HG03575 (cell line): Measurements from ENCODE around the gene INO80.
"Not testable (repeated sequence)": the region's sequence is repeated elsewhere in the genome, so short reads cannot be mapped to it uniquely, and the experiment has no call there.

Experiments
- ATAC-seq: cut with Tn5 transposase; IDR thresholded peaks from one replicate; pipeline ENCODE4 v1.9.1; 2021; ENCODE audit not compliant: unreplicated experiment, insufficient number of reproducible peaks, low FRiP score; ENCODE audit errors: extremely low read depth

Gene INO80

GRCh38 chr15:41121951-41122350 is 5.9 kb upstream of the INO80 start:
- ATAC-seq = no peak

- no peak for ATAC-seq
These were observed 827 bp upstream of the INO80 start for GRCh38 chr15:41116962-41117252.

DNA sequence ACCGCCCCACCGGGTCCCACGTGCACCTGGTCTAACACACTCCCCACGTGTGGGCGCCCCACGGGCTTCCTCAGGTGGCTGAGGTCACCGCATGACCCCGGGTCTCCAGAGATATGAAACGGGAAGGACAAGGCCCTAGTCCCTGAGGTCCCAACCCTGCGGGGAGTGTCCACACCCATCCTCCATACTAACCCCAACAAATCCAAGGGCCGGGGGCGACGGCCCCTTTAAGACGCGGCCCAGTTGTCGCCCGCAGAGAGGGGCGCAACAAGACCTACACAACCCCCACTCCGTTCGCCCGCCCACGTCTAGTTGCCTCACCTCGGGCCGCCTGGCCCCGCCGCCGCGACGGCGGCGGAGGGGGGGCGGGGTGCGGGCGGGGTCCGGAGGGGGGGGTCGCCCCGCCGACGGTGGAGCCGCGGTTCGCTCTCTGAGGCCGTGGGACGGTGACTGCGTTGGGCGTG is 396 bp downstream of the INO80 start:
- no peak for ATAC-seq

GRCh38 chr15:41115161-41115651 is 874 bp downstream of the INO80 start:
- no peak for ATAC-seq

GRCh38 chr15:41106947-41107346 is 9.1 kb downstream of the INO80 start:
- ATAC-seq = no peak

DNA sequence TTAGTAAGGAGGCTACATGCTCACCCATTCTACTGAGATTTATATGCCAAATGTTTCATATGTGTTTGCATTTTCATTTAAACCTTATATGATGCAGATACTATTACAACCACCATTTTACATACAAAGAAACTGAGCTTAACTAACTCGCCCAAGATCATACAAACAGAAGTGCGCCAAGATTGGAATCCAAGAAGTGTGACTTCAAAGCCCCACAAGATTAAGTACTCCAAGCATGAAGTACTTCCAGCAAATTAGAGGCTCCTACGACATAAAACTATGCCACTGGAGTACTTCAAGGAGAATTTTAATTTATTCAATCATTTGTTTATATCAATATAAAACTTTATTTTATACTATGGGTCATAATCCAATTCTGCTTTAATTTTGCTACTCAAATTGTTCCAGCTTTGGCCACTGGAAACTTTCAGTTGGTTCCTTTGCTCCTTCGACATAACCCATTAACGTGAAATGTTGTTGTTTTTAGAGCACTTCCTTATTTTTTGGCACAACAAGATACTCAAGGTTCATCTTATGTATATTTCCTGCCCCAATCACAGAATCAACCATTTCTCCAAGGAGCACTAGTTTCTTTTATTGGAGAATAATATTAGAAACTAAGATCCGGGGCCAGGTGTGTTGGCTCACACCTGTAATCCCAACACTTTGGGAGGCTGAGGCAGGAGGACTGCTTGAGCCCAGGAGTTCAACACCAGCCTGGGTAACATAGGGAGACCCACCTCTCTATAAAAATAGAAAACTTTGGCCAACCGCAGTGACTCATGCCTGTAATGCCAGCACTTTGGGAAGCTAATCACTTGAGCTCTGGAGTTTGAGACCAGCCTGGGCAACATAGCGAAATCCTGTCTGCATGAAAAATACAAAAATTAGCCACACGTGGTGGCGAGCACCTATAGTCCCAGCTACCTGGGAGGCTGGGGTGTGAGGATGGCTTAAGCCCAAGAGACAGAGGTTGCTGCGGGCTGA is 10.4 kb downstream of the INO80 start:
- ATAC-seq = no peak

DNA sequence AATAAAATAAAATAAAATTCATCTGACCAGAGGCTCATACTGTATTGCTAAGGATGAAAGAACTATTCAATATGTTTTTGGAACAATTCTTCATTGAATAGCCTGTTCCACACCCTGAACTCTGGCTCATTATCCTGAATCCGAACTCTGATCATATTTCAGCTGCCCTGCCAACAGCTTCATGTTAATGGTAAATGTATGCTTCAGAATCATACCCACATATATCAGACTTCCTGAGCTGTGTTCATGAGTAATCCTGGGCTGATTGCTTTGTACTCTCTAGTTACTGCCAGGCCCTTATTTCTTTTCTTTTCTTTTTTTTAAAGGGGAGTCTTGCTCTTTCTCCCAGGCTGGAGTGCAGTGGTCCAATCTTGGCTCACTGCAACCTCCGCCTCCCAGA is 11.8 kb downstream of the INO80 start:
- no peak for ATAC-seq

GRCh38 chr15:41102854-41103253 is 13.2 kb downstream of the INO80 start:
- no peak for ATAC-seq

GRCh38 chr15:41096178-41096577 is 19.9 kb downstream of the INO80 start:
- no peak for ATAC-seq

- ATAC-seq = no peak
These were observed 31.1 kb downstream of the INO80 start for GRCh38 chr15:41085029-41085428.

GRCh38 chr15:41080144-41080543 is 35.9 kb downstream of the INO80 start:
- no peak for ATAC-seq

DNA sequence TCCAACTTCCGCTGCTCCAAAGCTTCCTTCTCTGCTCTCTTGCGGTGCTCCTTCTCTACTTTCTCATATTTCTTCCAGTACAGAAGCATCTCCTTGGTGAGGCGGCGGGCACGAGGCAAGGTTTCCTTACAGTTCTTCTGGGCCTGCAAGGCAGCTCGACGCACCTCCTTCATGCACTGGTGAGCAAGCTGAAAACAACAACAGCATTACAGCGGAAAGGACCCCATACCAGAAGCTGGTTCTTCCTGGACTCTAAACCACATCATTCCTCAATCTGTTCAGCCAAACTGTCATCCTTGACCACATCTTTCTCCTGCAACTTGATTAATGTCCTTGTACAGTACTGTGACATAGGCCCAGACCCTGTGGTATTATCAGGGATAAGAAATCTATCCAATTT is 36.4 kb downstream of the INO80 start:
- no peak for ATAC-seq

DNA sequence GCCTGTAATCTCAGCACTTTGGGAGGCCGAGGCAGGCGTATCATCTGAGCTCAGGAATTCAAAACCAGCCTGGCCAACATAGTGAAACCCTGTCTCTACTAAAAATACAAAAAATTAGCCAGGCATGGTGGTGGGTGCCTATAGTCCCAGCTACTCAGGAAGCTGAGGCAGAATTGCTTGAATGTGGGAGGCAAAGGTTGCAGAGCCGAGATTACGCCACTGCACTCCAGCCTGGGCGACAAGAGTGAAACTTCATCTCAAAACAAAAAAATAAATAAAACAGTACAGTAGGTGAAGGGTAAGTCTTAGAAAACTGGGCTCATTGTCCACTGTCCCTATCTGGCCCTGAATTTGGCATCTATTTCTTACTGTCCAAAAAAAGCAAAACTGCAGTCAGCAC is 37.2 kb downstream of the INO80 start:
- ATAC-seq = not testable (repeated sequence)

DNA sequence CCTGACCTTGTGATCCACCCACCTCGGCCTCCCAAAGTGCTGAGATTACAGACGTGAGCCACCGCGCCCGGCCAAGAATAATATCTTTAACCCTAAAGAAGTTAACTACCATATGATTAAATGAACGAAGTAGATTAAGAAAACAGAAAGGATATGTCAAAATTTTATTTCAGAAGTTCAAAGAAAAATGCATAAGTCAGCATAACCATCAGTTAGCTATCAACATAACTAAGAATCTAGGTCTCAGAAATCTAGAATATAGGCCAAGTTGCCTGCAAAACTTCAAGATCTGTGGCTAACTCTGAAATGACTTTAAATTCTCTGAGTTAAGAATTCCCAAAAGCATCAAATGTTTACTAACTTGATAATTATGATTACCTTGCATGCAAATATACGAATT is 38.0 kb downstream of the INO80 start:
- no peak for ATAC-seq

GRCh38 chr15:41073028-41073427 is 43.1 kb downstream of the INO80 start:
- ATAC-seq = no peak

DNA sequence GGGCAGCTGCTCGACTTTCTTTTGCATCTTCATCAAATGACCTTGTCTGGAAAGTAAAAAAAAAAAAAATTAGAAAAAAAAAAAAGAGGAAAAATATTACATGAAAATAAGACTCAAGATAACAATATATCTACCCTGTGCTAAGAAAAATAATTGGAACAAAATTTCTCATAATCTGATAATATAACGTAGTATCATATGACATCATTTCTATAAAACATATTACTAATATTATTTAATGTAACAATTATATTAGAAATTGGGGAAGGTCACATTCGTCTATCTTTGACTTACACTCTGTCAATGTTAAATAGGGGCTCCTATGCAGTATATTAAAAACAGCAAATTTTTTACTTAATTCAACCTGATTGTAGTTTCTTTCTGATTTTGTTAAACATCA is 44.1 kb downstream of the INO80 start:
- ATAC-seq = no peak

GRCh38 chr15:41066516-41066915 is 49.6 kb downstream of the INO80 start:
- no peak for ATAC-seq

GRCh38 chr15:41061667-41062066 is 54.4 kb downstream of the INO80 start:
- no peak for ATAC-seq

DNA sequence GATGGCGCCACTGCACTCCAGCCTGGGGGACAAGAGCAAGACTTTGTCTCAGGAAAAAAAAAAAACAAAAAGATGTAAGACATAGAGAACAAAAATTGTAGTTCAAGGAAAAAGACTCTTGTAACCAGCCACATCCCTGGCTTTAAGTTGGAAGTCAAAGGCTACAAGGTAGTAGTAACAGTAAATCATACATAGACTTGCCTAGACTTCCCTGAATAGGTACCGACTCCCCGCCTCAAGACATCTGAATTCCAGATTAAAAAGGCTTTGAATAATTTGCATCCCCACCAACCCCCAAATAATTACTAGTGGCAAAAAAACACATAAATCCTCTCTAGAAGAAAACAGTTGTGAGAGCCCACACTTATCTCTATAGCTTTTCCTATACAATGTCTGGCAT is 55.6 kb downstream of the INO80 start:
- ATAC-seq = no peak

GRCh38 chr15:41056810-41057209 is 59.3 kb downstream of the INO80 start:
- ATAC-seq = no peak

DNA sequence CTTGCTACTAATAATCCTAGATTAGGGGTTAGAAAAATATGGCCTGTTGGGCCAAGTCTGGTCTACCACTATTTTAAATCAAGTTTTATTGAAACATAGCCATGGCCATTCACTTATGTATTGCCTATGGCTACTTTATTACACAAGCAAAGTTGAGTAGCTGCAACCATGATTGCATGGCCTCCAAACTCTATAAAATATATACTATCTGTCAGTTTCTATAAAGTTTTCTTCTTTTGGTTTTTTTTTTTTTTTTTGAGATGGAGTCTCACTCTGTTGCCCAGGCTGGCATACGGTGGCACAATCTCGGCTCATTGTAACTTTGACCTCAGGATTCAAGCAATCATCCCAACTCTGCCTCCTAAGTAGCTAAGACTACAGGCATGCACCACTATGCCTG is 60.4 kb downstream of the INO80 start:
- ATAC-seq = no peak
